ENCODE data around the gene CDH4. TPM values are rescaled to one million over a fixed set of nuclear protein-coding genes. Genes with fewer than 3 reads are reported as not detected.

CDH4 gene
- total and polyA plus RNA-seq, 9 of the 15 experiments (the other 6 are each of a cell fraction or from before 2014, with no cell fraction given) = 0.04 TPM; not detected in 8

- WGBS (ENCODE audit: insufficient coverage, low coverage, missing lambda C conversion rate) = under 1% methylated on average over 6 of the region's 6 CpGs
- in situ Hi-C loops (cut with MboI) (no loop called here), intact Hi-C loops (cut with micrococcal nuclease) (no loop called here)
- H2AFZ ChIP-seq (ENCODE audit: low read depth, low read length) = no peak overlapping the region
- no peak overlapping the region for H3K9ac ChIP-seq (ENCODE audit: insufficient read depth in 1 of 2, low read depth in 2 of 2, low read length in 2 of 2)
- no peaks in the 10 kb centered on the region for H3K79me2 ChIP-seq (ENCODE audit: control insufficient read depth, insufficient read depth, low read length)
- ATAC-seq = no peak
- H3K27me3 ChIP-seq (ENCODE audit: control insufficient read depth in 2 of 2, insufficient read depth in 2 of 2, low read length in 2 of 2) = peaks cover 9 to 50% of the 10 kb centered on the region in 2 experiments; a peak in 4 of 5 replicates
- no peak for DNase-seq (ENCODE audit: extremely low read depth in 1 of 4, low spot score in 3 of 4)
- peaks cover 12% of the 10 kb centered on the region for H4K20me1 ChIP-seq (replicated peaks; ENCODE audit: control insufficient read depth, insufficient read depth, low read length)
- FAIRE-seq = no peak
- H3K4me3 ChIP-seq = no peak overlapping the region
- no peaks in the 10 kb centered on the region for H3K36me3 ChIP-seq (ENCODE audit: control insufficient read depth, insufficient read depth, low read length)
- TF ChIP-seq ZNF583 (CRISPR knock-in tag; IDR thresholded peaks at IDR 0.05) (no peak), E2F3 (CRISPR knock-in tag; IDR thresholded peaks at IDR 0.05) (no peak)
- H3K4me1 ChIP-seq (replicated peaks in 1 of 2; ENCODE audit: control insufficient read depth in 2 of 2, insufficient read depth in 2 of 2, low read length in 2 of 2) = no peaks in the 10 kb centered on the region
- H3K4me2 ChIP-seq (ENCODE audit: insufficient read depth, low read length) = no peak overlapping the region
- ChIA-PET POLR2A (no interaction called here), CTCF (ENCODE audit: low intra/inter-chr PET ratio) (no interaction called here)
- H3K27ac ChIP-seq (ENCODE audit: extremely low read depth, low read depth, low read length) = no peak overlapping the region
- no peaks in the 10 kb centered on the region for H3K9me1 ChIP-seq (ENCODE audit: control insufficient read depth, insufficient read depth, low read length)
- H3K9me3 ChIP-seq (replicated peaks; ENCODE audit: control insufficient read depth, insufficient read depth, low read depth, low read length) = no peaks in the 10 kb centered on the region
- no TSS peak for BruUV-seq (replicated peaks)
Observed at GRCh38 chr20:61692479-61692878, 440.4 kb downstream of the CDH4 start.

GRCh38 chr20:61693055-61693600 is 441.1 kb downstream of the CDH4 start:
- no peak for FAIRE-seq
- DNase-seq (ENCODE audit: extremely low read depth in 1 of 4, low spot score in 3 of 4) = no peak
- H3K27ac ChIP-seq (ENCODE audit: extremely low read depth, low read depth, low read length) = no peak overlapping the region
- H3K4me3 ChIP-seq = no peak overlapping the region
- POLR2A ChIA-PET = interaction anchor here (0.6 kb wide), 2 partner anchors 164 to 524 kb away, joined by 3 to 4 read pairs; no protein-coding TSS in a partner anchor
- H3K27me3 ChIP-seq (ENCODE audit: control insufficient read depth in 2 of 2, insufficient read depth in 2 of 2, low read length in 2 of 2) = peaks cover 13 to 54% of the 10 kb centered on the region in 2 experiments; a peak in 4 of 5 replicates
- peaks cover 12% of the 10 kb centered on the region for H4K20me1 ChIP-seq (replicated peaks; ENCODE audit: control insufficient read depth, insufficient read depth, low read length)
- no peak overlapping the region for H3K4me2 ChIP-seq (ENCODE audit: insufficient read depth, low read length)
- no peaks in the 10 kb centered on the region for H3K79me2 ChIP-seq (ENCODE audit: control insufficient read depth, insufficient read depth, low read length)
- intact Hi-C loops (cut with micrococcal nuclease) (no loop called here), in situ Hi-C loops (cut with MboI) (no loop called here)
- no peaks in the 10 kb centered on the region for H3K4me1 ChIP-seq (replicated peaks in 1 of 2; ENCODE audit: control insufficient read depth in 2 of 2, insufficient read depth in 2 of 2, low read length in 2 of 2)
- H3K9me3 ChIP-seq (replicated peaks; ENCODE audit: control insufficient read depth, insufficient read depth, low read depth, low read length) = no peaks in the 10 kb centered on the region
- ATAC-seq = no peak
- no peaks in the 10 kb centered on the region for H3K36me3 ChIP-seq (ENCODE audit: control insufficient read depth, insufficient read depth, low read length)
- no peaks in the 10 kb centered on the region for H3K9me1 ChIP-seq (ENCODE audit: control insufficient read depth, insufficient read depth, low read length)
- TF ChIP-seq NR0B1 (IDR thresholded peaks at IDR 0.05; ENCODE audit: partially characterized antibody) = no peak
- no peak for TF ChIP-seq HMBOX1 (IDR thresholded peaks at IDR 0.05)
- no peak for TF ChIP-seq NR2C2 (CRISPR knock-in tag; IDR thresholded peaks at IDR 0.05)
- TF ChIP-seq NR2C2 (tag; IDR thresholded peaks at IDR 0.05) = no peak
- TF ChIP-seq POLR2H (tag; IDR thresholded peaks at IDR 0.05; ENCODE audit: low read depth) = no peak
- no peak for TF ChIP-seq MAFG (tag; conservative IDR thresholded peaks at IDR 0.05)
- no peak for TF ChIP-seq POU5F1 (IDR thresholded peaks at IDR 0.05; ENCODE audit: borderline replicate concordance, low read depth, low read length, partially characterized antibody)
- TF ChIP-seq MXD1 (CRISPR knock-in tag; IDR thresholded peaks at IDR 0.05; ENCODE audit: borderline replicate concordance, poor library complexity, severe bottlenecking) = no peak
- TF ChIP-seq SP1 (CRISPR knock-in tag; IDR thresholded peaks at IDR 0.05) = no peak
- TF ChIP-seq SMARCA5 (IDR thresholded peaks at IDR 0.05) = no peak
- no peak for TF ChIP-seq ZNF507 (tag; conservative IDR thresholded peaks at IDR 0.05)
- TF ChIP-seq ZNF699 (CRISPR knock-in tag; IDR thresholded peaks at IDR 0.05; ENCODE audit: insufficient replicate concordance) = no peak
- H3K9ac ChIP-seq (ENCODE audit: insufficient read depth in 1 of 2, low read depth in 2 of 2, low read length in 2 of 2) = no peak overlapping the region
- CTCF ChIA-PET (ENCODE audit: low intra/inter-chr PET ratio) = no interaction called here
- no TSS peak for BruUV-seq (replicated peaks)
- 0% methylated on average over 11 of the region's 12 CpGs for WGBS (ENCODE audit: insufficient coverage, low coverage, missing lambda C conversion rate)
- no peak overlapping the region for H2AFZ ChIP-seq (ENCODE audit: low read depth, low read length)
